B cell (primary cell): Measurements from ENCODE around the gene CNOT1.

ENCODE experiments used
- EZH2 ChIP-seq: IDR thresholded peaks from 2 replicates; pipeline ENCODE4 v1.6.1; 2012; ENCODE audit warnings: borderline replicate concordance, low read depth, mild to moderate bottlenecking, moderate library complexity, low read length; ENCODE audit not compliant: insufficient read depth, poor library complexity, severe bottlenecking
- TF ChIP-seq, protein P1 (sequence below): fragments of 200-600 bp; IDR thresholded peaks from one replicate; pipeline ENCODE4 v1.8.0; 2022; ENCODE audit warnings: antibody characterized with exemption, mild to moderate bottlenecking

DNA sequence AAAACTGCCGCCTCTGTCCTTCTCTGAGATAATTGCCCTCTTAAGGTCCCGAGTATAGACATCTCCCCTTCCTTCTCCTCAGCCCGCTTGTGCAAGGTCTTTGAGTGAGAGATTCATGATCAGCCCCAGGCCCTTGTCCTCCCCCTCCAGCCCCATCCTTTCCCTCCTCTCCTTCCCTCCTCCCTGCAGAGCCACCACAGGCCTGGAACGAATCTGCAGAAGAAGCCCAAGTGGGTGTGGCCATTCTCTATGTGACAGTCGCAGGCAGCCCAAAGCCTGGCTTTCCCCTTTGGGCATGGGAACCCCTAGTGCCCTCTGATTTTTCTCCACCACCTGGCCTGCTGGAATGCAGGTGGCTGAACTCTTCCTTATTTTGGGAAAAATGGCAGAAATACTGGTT, 136.9 kb downstream of the CNOT1 start:
- TF ChIP-seq, protein P1, sequence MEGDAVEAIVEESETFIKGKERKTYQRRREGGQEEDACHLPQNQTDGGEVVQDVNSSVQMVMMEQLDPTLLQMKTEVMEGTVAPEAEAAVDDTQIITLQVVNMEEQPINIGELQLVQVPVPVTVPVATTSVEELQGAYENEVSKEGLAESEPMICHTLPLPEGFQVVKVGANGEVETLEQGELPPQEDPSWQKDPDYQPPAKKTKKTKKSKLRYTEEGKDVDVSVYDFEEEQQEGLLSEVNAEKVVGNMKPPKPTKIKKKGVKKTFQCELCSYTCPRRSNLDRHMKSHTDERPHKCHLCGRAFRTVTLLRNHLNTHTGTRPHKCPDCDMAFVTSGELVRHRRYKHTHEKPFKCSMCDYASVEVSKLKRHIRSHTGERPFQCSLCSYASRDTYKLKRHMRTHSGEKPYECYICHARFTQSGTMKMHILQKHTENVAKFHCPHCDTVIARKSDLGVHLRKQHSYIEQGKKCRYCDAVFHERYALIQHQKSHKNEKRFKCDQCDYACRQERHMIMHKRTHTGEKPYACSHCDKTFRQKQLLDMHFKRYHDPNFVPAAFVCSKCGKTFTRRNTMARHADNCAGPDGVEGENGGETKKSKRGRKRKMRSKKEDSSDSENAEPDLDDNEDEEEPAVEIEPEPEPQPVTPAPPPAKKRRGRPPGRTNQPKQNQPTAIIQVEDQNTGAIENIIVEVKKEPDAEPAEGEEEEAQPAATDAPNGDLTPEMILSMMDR = no peak
- no peak for TF ChIP-seq EZH2
